HG03039 (cell line): ENCODE measurements around the gene BNIP5.

Experiments
- ATAC-seq: cut with Tn5 transposase; IDR thresholded peaks from one replicate; pipeline ENCODE4 v1.9.1; 2021; ENCODE audit warnings: mild to moderate bottlenecking, moderate library complexity; ENCODE audit not compliant: unreplicated experiment

Gene BNIP5

DNA sequence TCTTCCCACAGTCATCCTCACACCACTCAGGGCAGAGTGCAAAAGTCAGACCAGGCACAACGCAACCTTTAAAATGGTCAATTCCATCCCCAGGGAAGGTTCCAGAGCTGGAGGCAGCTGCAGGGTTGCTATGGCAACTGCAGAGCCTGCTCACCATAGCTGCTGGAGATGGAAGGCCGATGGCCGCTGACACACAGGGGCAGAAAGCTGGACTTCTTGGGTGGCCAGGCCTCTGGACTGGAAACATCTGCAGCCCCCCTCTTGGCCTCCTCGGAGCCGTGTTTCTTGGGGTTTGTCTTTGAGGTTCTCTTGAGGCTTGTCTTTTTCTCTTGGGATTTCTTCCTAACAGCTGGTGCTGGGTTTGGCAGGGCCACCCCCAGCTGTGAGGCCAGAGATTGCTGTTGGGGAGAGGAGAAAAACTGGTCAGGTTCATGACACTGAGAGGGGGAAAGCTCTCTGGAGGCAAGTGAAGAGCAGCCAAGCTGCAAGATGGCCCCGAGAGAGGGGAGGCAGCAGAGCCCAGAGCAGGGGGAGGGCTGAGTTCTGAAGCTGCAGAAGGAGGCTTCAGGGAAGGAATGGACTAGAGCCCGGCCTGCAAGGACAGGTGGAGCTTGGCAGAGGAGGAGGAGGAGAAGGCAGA lies 10.2 kb downstream of the BNIP5 start:
- no peak for ATAC-seq

DNA sequence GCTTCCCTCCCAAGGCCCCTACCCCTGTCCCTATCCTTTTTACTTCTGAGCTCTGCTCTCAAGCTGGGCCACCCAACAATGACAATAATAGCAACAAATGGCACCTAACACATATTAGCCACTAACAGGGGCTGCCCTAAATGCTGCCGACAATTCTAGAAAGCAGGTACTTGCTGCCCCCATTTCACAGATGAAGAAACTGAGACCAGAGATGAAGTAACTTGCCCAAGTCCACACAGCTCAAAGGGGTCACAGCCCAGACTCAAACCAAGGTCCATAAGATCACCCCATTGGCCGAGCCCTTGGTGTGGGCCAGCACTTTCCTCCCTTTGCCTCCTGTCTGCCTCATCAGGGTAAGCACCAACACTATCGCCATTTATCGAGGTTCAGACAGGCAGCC lies 12.0 kb downstream of the BNIP5 start:
- ATAC-seq, result no peak

DNA sequence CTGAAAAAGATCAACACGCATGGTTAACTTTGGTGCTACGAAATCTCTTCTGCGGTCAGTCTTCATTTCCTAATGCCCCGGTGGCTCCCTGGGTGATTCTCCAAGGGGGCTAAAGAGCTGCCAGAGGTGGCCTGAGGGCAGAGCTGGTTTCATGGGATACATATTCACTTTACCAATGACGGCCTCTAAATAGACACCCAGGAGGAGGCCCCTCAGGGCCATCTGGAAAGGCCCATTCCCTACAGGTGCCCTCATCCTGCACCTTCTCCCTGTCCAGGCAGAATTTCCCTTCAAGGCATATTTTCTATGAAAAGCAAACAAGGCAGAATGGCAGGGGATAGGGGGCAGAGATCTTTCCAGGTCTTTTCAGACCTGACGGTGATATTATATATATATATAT lies 12.5 kb downstream of the BNIP5 start:
- ATAC-seq, result no peak

DNA sequence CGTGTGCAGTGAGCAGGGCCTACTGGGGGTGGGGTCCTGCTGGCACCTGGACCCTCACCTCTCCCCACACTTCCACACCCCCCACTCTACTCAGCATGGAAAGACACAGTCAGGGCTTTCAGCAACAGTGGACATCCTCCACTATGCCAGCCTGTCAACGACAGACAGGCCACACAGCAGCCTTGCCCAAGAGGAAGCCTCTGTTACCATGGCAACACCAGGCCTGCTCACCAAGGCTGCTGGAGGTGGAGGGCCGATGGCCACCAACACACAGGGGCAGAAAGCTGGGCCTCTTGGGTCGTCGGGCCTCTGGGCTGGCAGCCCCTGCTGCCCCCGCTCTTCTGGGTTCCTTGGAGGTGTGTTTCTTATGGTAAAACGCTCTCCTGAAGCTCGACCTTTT lies 13.6 kb downstream of the BNIP5 start:
- no peak for ATAC-seq

- ATAC-seq, result no peak
Measured at GRCh38 chr6:36322591-36322990, 14.1 kb downstream of the BNIP5 start.

- ATAC-seq, result no peak
Measured at GRCh38 chr6:36320475-36320874, 16.2 kb downstream of the BNIP5 start.

DNA sequence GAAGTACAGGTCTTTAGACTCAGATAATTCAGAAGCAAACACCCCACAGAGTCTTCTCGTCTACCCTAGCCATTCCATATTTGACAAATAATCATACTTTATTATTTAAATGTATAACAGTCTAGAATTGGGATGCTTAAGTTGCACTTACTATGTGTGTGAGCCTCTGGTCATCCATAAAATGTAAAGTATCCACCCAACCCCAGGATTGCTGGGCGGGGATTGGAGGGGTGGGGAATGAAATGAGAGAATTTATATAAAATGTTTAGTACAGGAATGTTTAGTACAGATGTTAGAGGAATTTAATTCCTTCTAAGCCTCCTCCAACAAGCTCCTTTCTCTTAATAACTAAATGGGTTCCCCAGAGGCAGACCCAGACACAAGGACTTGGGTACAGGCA lies 16.9 kb downstream of the BNIP5 start:
- ATAC-seq, result no peak

GRCh38 chr6:36319436-36319762 lies 17.3 kb downstream of the BNIP5 start:
- ATAC-seq, result no peak

DNA sequence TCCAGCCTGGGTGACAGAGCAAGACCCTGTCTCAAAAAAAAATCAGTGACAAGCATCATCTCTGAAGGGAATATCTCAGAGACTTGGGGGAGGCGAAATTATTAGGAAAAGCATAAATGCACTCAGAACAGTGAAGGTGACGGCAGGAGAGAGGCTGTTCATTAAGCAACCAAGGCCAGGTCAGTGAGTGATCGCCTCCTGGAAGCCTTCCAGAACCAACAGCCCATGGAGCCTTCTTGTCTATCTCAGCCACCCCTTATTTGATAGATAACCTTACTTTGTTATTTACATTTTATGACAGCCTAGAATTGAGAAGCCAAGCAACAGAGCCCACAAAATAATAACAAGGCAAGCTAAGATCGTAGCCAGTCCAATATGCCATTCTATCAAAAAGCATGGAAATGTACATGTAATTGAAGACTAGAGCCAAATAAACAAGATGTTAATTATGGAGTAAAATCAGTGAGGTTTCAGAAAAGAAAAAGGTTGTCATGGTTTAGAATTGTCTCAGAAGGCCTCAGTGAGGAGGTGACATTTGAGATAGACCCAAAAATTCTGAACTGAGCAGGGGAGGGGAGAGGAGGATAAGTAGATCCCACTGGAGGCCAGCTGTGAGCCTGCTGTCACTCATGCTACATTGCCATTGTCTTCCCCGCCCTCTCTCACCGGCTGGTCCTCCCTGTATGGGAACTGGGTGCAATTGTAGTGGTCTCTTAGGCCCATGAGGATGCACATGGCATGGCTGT lies 17.8 kb downstream of the BNIP5 start:
- no peak for ATAC-seq

DNA sequence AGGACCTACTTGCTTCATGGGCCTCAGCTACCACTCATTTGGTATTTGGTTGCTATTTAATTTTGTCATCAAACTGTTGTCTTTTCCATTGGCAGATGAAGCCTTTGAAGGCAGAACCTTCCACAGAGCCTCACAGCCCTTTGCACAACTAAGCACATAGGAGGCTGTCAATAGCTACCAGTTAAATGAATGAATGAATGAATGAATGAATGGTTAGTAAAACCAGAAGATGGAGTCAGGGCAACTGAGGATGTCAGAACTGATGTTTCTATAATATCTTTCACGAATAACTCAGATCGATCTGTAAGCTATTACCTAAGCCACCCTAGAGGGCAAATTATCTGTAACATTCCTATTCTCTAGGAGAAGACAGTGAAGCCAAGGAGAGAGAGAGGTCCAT lies 19.1 kb downstream of the BNIP5 start:
- ATAC-seq, result no peak

DNA sequence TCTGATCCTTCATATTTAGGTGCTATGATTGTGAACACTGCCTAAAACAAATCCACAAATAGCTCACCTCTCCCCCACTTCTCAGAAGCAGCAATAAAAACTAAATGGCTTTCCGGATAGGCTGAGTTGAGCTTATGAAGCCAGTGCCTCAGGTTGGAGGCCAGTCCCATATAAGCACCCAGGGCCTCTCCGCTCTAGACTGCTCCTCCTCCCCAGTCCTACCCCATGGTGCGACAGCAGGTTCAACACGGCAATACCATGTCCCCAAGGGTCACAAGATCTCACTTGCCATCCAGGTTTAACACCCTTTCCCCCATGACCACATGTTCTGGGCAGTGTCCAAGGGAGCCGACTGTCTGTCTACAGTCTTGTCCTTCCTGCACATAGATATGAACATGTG lies 20.8 kb downstream of the BNIP5 start:
- no peak for ATAC-seq

GRCh38 chr6:36314221-36315014 lies 22.3 kb downstream of the BNIP5 start:
- no peak for ATAC-seq

- ATAC-seq, result no peak
Measured at GRCh38 chr6:36313649-36313936, 23.1 kb downstream of the BNIP5 start.

GRCh38 chr6:36312854-36313648 lies 23.6 kb downstream of the BNIP5 start:
- ATAC-seq, result no peak

GRCh38 chr6:36309900-36310299 lies 26.8 kb downstream of the BNIP5 start:
- no peak for ATAC-seq

DNA sequence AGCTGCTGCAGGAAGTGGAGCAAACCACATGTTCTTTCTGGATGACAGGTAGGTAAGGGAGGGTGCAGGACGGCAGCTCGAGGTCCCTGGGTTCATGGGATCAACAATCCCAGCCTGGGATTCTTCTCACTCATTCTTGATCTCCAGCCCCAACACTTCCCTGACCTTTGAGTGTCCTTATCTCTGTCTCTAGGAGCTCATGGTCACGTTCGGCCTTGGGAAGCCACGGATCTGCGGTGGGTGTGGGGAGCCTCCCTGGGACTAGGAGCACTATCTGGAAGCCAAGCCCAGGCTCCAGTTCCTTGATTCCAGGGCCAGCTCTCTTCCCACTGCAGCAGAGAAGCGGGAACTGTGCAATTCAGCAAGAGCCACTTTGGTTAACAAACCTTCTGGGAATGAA lies 27.5 kb downstream of the BNIP5 start:
- ATAC-seq, result no peak

- no peak for ATAC-seq
Measured at GRCh38 chr6:36308514-36308913, 28.2 kb downstream of the BNIP5 start.

GRCh38 chr6:36306375-36306774 lies 30.3 kb downstream of the BNIP5 start:
- no peak for ATAC-seq

GRCh38 chr6:36305885-36306284 lies 30.8 kb downstream of the BNIP5 start:
- no peak for ATAC-seq

DNA sequence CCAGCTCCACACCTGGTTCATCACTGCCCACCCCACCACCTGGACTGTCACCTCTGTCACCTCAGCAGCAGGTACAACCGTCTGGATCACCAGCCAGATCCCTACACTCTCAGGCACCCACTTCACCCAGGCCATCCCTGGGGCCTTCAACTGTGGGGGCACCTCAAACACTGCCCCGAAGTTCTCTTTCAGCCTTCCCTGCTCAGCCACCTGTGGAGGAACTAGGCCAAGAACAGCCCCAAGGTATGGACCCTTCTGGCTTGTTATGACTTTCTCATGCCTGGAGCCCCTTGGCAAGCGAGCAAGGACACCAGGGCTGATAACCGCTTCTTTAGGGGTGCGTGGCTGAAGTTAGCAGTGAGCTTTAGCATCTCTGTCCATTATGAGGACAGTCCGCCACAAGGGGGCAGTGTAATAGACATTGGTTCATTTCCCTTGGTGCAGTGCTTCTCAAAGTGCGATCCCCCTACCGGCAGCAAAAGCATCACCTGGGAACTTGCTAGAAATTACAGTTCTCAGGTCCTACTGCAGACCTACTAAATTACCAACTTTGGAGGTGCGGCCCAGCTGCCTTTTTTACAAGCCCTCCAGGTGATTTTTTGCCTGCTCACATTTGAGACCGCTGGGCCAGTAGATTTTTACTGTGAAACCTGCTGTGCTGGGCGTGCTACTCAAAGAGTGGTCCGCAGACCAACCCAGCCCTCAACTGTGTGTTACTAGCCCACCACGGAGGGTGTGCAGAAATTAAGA lies 34.3 kb downstream of the BNIP5 start:
- no peak for ATAC-seq

DNA sequence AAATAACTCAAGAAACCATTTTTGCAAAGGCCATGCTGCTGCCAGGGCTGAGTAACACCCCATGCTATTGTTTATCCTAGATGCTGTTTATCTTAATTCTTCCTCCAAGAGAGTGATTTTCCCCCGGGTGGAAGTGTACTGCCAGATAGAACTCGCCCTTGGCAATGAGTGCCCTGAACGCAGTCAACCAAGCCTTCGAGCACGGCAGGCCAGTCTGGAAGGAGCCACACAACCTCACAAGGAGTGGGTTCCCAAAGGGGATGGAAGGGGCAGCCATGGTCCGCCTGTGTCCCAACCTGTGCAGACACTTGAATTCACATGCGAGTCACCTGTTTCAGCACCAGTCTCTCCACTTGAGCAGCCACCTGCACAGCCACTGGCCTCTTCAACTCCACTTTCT lies 34.9 kb downstream of the BNIP5 start:
- ATAC-seq, result no peak
